ENCODE data around the gene STIL.

DNA sequence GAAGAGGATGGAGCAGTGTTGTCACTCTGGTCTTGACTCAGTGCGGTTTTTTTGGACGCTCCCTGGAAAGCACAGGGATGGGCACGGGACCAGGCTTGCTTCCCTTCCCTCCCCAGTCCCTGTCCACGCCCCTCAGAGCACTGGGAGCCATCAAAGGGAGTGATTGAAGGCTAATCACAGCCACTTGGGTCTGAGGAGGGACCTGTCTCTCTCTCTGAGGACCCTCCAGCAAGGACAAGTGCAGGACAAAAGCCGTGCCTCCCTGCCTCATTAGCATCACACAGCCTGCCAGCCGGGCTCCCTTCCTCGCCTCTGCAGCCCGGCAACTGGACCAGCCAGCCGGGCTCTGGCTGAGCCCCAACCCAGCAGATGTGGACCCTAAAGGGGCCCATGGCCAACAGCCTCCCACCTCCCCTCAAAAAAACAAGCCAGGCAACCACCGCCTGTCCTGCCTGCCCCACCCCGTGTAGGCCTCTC is 105.5 kb downstream of the STIL start:
- TF ChIP-seq POLR2A (IDR thresholded peaks at IDR 0.05; ENCODE audit: low read length) (no peak), GATA1 (IDR thresholded peaks at IDR 0.05; ENCODE audit: low read depth, low read length) (no peak)

Data from erythroblast (primary cell).